ENCODE data around the gene CATSPERZ.
A peak's percentile ranks its signal among the peaks of the same experiment; 100 is the strongest.
"Not testable (repeated sequence)": the region's sequence is repeated elsewhere in the genome, so short reads cannot be mapped to it uniquely, and the experiment has no call there.

CATSPERZ gene

DNA sequence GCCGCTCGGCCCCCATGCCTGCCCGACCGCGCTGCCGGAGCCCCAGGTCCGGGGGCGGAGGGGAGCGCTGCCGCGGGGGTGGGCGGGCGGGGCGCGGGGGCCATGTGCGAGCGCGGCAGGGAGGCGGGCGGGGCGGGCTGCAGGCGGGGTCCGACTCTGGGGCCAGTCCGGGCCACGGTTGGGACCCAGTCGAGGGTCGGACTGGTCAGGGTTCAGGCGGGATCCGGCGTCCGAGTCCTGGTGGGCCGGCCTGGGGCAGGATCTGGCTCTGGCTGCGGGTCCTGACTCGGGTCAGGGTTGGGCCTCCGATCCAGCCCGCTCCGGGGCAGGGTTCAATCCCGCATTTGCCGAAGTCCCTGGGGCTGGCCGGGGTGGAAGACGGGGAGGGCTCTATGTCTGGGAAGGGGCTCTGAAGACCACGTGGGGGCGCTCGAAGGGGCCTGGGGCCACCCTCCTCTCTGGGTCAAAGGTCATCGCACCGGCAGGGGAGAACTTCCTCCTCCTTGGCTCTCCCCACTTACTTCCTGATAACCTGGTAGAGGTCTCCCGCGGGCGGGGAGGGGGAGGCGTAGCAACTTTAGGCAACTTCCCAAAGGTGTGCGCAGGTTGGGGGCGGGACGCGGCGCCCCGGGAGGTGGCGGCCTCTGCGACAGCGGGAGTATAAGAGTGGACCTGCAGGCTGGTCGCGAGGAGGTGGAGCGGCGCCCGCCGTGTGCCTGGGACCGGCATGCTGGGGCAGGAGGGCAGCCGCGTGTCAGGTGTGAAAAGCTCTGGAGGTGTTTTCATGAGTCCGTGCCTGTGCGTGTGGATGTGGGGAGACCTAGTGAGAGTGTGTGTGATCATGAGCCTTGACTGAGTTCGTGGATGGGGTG lies 5.8 kb downstream of the CATSPERZ start:
- H3K4me3 ChIP-seq (ENCODE audit: low read depth, low read length) = peak overlapping the region; percentile 69
- peak; percentile 44 for DNase-seq (ENCODE audit: low read depth)
- TF ChIP-seq, protein P1, sequence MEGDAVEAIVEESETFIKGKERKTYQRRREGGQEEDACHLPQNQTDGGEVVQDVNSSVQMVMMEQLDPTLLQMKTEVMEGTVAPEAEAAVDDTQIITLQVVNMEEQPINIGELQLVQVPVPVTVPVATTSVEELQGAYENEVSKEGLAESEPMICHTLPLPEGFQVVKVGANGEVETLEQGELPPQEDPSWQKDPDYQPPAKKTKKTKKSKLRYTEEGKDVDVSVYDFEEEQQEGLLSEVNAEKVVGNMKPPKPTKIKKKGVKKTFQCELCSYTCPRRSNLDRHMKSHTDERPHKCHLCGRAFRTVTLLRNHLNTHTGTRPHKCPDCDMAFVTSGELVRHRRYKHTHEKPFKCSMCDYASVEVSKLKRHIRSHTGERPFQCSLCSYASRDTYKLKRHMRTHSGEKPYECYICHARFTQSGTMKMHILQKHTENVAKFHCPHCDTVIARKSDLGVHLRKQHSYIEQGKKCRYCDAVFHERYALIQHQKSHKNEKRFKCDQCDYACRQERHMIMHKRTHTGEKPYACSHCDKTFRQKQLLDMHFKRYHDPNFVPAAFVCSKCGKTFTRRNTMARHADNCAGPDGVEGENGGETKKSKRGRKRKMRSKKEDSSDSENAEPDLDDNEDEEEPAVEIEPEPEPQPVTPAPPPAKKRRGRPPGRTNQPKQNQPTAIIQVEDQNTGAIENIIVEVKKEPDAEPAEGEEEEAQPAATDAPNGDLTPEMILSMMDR (IDR thresholded peaks at IDR 0.05; ENCODE audit: control insufficient read depth, extremely low read depth, insufficient read depth) = peak; percentile 40; the same call in 1 of the 2 replicates

DNA sequence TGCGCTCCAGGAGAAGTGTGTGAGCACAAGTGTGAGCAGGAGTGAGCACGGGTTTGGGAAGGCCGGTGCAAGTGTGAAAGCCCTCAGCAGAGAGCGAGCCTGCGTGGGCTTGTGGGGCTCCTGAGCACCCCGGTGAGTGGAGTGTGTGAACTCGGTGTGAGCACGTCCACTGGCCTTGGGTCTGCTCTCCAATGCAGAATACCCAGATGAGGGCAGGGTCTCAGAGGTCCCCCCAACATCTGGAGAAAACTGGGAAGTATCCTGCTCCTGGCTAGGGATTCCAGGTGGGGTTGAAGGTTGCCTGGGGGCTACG lies 6.4 kb downstream of the CATSPERZ start:
- TF ChIP-seq, protein P1 (IDR thresholded peaks at IDR 0.05; ENCODE audit: control insufficient read depth, extremely low read depth, insufficient read depth) = no peak
- H3K4me3 ChIP-seq (ENCODE audit: low read depth, low read length) = peak overlapping the region; percentile 69
- no peak for DNase-seq (ENCODE audit: low read depth)

GRCh38 chr11:64306876-64307622 lies 6.9 kb downstream of the CATSPERZ start:
- DNase-seq (ENCODE audit: low read depth) = no peak
- TF ChIP-seq, protein P1 (IDR thresholded peaks at IDR 0.05; ENCODE audit: control insufficient read depth, extremely low read depth, insufficient read depth) = no peak
- peak overlapping the region; percentile 69 for H3K4me3 ChIP-seq (ENCODE audit: low read depth, low read length)

- not testable (repeated sequence) for DNase-seq (ENCODE audit: low read depth); H3K4me3 ChIP-seq (ENCODE audit: low read depth, low read length)
Measured at GRCh38 chr11:64307795-64308194, 7.6 kb downstream of the CATSPERZ start.

- no peak for DNase-seq (ENCODE audit: low read depth)
- TF ChIP-seq, protein P1 (IDR thresholded peaks at IDR 0.05; ENCODE audit: control insufficient read depth, extremely low read depth, insufficient read depth) = no peak
- H3K4me3 ChIP-seq (ENCODE audit: low read depth, low read length) = no peak overlapping the region
Measured at GRCh38 chr11:64312947-64313346, 12.8 kb downstream of the CATSPERZ start.

DNA sequence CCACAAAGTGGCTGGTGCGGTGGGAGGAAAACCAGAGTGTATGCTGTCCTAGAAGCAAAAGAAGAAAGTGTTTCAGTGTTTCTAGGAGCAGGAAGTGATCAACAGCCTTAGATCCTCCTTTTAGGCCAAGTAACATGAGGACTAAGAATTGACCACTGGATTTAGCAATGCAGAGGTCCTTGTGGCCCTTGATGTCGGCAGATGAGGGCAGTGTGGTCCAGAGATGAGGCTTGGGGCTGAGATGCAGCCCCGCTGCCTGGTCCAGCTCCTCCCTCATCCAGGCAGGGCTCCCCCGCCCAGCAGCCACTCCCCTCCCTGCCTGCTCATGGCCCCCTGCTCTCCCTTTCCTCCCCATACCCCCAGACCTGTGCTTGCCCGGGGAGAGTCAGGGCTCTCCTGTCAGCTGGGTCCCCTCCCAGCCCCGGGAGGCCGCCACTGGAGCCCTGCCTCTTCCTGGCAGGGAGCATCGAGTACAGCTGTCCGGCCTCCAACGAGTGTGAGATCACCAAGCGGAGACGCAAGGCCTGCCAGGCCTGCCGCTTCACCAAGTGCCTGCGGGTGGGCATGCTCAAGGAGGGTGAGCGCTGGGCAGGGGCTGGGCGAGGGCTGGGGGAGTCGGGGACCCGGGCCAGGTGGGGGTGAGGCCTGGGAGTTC lies 13.5 kb downstream of the CATSPERZ start:
- TF ChIP-seq, protein P1 (IDR thresholded peaks at IDR 0.05; ENCODE audit: control insufficient read depth, extremely low read depth, insufficient read depth) = no peak
- DNase-seq (ENCODE audit: low read depth) = no peak
- no peak overlapping the region for H3K4me3 ChIP-seq (ENCODE audit: low read depth, low read length)
